ENCODE data around the gene ARHGAP18.

The ARHGAP18 gene

GRCh38 chr6:129536271-129536670 lies 173.7 kb downstream of the ARHGAP18 start:
- DNase-seq (ENCODE audit: insufficient read length) (no peak), FAIRE-seq (no peak)
- TF ChIP-seq POLR2A (IDR thresholded peaks at IDR 0.05; ENCODE audit: low read depth, low read length) (no peak), TAF1 (IDR thresholded peaks at IDR 0.05; ENCODE audit: borderline replicate concordance, low read depth, low read length) (no peak), POLR2AphosphoS5 (IDR thresholded peaks at IDR 0.05; ENCODE audit: low read depth, low read length) (no peak)

- TF ChIP-seq POLR2AphosphoS5 (IDR thresholded peaks at IDR 0.05; ENCODE audit: low read depth, low read length) (no peak), TAF1 (IDR thresholded peaks at IDR 0.05; ENCODE audit: borderline replicate concordance, low read depth, low read length) (no peak), POLR2A (IDR thresholded peaks at IDR 0.05; ENCODE audit: low read depth, low read length) (no peak)
- FAIRE-seq, result no peak
- no peak for DNase-seq (ENCODE audit: insufficient read length)
Measured at GRCh38 chr6:129534926-129535325, 175.1 kb downstream of the ARHGAP18 start.

All from GM12892 (cell line).